Activated gamma-delta T cell treated with anti-CD3 and anti-CD28 coated beads, Interleukin-2, amount 50 U/mL, for 16 hours (primary cell): ENCODE results near the gene RAD51B.

Experiments used
- DNase-seq: peaks from one replicate; pipeline ENCODE4 v3.0.0-alpha.2; 2020; ENCODE audit warnings: low read depth

The RAD51B gene

GRCh38 chr14:68509188-68509983 is 689.8 kb downstream of the RAD51B start:
- no peak for DNase-seq

DNA sequence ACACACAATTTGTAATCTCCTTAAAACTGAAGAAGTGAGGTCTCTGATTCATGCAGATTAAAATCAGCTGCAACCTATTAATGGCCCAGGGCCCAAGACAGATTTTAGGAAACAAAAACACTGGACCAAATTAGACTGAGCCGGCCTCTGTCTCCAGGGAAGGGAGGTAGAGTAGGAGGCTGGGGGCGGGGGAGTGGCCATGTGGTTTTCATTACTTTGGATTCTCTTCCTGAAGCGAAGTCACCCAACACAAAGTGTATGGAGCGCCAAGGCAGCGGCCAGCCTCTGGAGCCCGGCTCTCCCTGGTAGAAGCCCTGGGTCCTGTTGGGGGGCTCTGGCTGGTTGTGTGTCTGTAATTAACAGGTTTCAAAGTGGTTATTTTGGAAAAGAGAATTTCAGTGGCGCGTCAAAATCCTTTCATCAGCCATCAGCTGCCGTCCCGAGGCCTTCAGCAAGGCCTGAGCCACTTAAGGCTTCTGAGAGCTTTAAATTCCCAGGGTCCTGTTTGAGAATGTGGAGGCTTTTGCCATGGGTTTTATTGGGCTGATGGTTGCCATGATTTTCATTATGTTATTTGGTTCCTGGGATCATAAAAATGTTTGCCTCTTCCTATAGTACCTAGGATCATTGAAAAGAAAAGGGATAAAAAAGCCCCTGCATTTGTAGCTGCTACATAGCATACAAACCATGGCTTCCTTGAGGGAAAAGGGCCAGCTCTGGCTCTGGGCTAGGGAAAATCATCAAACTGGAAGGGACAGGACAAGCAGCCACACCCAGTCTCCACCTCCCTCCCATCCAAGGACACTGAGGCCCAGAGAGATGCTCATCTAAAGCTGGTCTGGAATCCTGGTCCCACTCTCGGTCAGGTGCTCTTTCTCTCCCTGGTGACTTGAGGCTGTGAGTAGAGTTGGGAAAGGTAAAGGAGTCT is 690.9 kb downstream of the RAD51B start:
- DNase-seq, result no peak

DNA sequence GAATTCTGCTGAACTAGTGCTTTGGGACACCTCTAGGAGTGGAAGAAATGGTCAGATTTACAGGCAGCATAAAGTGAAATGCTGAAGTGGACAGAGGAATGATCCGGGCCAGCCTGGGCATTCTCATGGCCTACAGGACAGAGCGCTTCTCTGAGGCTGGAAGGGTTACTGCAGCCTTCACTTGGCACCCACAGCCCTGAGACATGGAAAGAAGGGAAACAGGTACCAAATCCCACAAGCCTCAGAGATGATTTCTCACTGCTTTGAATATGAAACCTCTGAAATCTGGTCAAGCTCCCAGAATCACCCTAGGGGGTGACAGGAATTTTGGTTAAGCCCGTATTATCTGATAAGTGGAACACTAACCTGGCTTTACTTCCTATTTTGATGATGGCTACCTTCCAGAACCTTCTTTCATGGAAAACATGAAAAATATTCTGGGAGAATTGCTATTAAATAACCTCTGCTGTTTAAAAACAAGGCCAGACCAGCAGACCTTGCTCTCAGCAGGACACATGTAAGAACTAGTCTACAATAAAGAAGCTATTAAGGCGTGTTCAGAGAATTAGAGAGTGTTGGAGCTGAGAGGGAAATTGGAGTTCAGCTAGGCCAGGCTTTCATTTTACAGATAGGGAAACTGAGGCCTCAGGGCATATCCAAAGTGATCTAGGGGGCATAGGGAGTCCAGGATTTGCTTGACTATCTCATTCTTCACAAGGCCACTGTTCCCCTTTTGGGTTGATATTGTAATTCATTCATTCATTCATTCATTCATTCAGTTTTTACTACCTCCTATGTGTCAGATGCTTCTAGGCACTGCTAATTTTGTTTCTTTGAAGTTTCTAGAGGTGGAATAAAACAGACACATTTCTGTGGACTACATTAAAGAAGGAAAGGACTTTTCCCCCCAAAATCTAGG is 691.8 kb downstream of the RAD51B start:
- no peak for DNase-seq

GRCh38 chr14:68512088-68512487 is 692.5 kb downstream of the RAD51B start:
- no peak for DNase-seq

DNA sequence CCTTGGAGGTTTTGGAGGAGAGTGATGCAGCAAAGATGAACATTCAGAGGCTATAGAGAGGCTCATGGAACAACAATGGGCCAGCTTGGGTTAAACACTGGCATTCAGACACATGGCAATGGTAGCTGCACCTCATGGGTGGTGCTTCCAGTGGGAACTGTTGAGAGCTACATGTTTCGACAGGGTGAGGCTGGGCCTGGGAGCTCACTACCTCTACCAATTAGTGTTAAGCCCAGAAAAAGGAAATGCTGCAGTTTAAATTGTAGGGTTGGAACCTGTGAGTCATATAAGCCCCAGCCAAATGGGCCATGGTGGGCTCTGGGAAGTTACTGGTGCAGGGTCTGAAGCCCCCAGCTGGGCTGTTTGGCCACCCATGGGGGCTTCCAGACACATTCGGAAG is 693.6 kb downstream of the RAD51B start:
- no peak for DNase-seq

DNA sequence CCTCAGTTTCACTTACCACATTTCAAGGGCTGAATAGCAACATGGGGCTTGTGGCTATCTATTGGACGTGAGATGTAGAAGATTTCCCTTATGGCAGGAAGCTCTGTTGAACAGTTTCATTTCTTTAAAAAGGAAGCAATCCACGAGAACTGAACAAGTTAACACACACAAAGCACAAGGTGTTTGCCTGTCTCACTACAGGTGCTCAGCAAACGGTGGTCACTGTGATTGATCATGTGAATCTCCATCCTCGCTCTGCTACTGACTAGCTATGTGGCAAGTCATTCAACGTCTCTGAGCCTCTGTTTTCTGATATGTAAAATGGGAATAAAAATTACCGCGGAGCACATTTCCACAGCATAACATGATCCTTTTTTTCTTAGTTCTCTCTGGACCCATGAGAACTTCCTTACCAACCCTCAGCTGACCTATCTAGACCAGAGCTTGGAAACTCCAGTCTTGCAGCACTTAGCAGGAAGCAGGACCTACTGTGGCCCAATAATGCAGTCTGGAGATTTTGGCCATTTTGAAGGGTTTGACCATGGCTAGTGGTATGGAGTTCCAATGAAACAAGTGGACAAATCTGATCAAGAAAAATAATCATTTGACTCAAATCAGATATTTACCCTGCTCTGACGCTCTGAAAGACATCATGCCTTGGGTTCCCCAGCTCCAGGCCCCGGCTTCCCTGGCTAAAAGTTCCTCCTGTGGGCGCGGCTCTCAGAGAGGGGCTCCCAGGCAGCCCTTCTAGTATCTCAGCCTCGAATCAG is 694.4 kb downstream of the RAD51B start:
- no peak for DNase-seq

- DNase-seq, result no peak
These were observed 695.1 kb downstream of the RAD51B start for GRCh38 chr14:68514608-68515194.

DNA sequence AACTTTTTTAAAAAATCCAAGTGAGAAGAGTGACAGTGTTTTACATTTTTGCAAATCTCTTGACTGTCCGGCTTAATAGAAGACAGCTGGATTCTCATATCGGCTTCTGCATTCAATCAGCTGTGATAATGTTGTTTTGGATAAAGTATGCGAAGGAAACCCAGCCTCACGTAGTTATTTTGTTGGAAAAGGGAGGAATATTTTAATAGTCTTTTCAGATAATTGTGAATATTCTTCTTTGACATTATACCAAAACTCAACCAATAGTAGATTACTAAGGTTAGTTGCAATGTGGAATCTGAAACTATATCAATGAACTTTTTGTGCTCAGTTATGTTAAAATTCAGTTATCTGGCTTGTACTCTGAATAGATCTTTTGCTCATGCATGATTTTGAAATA is 696.8 kb downstream of the RAD51B start:
- no peak for DNase-seq

GRCh38 chr14:68518166-68518565 is 698.6 kb downstream of the RAD51B start:
- DNase-seq, result no peak

DNA sequence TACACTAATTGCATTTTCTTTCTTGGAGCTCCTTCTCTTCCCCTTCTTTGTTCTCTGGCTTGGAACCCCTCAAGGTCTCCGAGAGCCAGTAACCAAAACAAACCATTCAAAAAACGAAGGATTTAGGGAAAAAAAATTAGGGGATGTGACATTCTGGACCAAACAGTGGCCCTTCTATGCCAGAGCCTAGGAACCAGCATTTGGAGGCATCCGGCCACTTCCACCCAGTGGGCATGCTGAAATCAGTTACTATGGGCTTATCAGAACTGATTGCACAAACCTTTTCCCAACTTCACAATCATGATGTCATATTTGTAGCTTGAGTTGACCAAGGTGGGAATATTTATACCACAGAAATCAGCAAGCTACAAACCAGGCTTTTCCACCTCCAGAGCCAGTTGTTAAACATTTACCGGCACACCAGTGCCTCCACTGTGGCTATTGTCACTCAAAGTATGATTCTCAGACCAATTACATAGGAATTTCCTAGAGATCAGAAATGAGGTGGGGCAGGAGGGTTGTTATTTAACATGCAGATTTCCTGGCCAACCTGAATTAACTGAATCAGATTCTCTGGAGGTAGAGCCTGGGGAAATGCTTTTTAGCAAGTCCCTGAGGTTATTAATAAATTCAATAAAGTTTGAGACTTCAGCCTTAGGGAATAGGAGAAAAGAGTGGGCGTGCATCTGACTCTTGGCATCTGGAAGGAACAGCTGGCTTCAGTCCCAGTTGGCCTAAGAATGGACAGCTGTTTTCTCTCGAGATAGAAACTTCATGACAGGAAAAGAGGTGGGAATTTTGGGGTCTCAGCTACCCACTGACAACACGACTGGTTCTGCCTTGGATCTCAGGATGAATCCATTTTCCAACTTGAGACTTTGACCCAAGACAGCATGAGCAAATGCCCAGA is 699.4 kb downstream of the RAD51B start:
- DNase-seq, result no peak

DNA sequence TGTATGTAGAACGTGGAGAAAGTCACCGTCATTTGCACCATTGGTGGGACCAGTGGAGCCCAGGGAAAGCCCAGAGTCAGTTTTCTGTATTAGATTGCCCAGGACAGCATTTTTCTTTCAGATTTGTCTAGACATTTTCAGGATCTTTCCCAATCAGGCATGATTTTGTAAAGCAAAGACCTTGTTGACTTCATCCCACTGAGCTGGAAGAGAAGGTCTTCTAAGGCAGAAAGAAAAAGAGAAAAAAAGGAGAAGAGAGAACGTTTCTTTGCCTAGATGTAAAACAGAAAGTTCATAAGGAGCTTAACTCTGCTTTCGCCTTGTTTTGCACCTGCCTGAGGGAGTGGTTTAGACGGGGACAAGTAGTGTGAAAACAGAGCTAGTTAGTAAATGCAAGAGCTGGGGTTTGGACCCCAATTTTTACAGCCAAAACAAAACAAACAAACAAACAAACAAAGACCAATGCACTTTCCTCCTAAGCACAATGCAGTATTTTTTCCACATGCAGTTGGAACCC is 700.1 kb downstream of the RAD51B start:
- no peak for DNase-seq

DNA sequence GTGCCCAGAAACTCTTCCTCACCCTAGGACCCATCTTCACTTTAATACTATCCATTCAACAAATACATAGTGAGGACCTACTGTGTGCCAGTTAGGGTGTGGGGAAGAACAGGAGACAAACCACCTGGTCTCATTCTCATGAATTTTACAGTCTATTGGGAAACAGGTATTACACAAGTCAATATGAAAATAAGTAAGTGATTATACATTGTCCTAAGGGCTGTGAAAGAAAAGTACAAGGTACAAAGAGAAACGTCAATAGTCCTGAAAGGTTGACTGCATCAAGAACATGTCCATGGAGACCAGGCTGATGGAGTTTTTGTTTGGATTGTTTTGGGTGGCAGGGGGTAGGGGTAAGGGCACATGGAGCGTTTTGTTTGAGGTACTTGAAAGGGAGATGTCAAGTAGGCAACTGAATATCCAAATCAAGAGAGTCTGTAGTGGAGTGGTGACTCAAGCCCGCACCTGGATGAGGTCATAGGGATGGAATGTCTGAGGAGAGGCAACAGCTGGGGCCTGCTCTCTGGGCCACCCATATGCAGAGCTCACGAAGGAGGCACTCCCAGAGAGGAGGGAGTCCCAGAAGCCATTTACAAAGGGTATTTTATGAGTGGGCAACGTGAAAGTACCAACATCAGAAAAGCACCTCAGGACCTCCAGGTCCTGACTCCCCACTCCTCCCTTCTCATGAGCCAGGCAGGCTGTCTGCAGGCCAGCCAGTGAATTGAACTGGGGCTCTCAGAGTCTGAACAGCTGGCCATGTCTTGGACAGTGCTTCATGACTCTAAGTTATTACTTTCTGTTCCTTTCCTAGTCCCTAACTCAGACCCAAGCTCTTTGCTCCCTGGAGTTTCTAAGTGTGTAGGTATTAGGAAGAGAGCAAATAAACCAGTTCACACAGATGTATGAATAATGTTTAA is 701.3 kb downstream of the RAD51B start:
- DNase-seq, result no peak

DNA sequence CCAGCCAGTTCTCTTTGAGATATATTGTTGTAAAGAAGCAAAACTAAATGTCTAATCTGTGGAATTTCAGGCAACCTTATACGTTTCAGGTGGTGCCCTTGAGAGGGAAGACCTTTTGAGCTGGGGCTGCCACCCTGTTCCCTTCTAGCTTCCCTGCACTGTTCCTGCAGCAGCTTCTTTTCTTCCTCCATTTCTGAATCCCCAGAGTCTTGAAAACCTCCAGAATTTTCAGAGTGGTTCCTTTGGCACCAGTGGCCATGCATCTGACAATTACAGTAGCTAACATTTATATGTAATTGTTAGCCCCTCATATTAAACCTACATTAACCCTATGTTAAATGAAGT is 702.0 kb downstream of the RAD51B start:
- no peak for DNase-seq

- DNase-seq, result no peak
These were observed 702.5 kb downstream of the RAD51B start for GRCh38 chr14:68521961-68522509.

GRCh38 chr14:68522510-68523325 is 703.1 kb downstream of the RAD51B start:
- no peak for DNase-seq

DNA sequence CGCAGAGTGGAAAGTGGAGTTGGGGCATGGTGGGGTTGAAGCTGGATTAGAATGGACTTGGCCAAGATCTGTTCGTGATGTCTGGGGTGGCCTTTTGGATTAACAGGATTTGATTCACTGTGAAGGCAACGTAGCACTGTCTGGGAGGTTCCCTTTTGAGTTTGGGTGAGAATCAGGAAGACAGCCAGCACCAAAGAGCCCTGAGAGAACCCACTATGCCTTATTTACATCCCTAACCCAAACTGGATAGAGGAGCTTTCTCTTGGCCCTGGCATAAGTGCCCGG is 703.7 kb downstream of the RAD51B start:
- no peak for DNase-seq

DNA sequence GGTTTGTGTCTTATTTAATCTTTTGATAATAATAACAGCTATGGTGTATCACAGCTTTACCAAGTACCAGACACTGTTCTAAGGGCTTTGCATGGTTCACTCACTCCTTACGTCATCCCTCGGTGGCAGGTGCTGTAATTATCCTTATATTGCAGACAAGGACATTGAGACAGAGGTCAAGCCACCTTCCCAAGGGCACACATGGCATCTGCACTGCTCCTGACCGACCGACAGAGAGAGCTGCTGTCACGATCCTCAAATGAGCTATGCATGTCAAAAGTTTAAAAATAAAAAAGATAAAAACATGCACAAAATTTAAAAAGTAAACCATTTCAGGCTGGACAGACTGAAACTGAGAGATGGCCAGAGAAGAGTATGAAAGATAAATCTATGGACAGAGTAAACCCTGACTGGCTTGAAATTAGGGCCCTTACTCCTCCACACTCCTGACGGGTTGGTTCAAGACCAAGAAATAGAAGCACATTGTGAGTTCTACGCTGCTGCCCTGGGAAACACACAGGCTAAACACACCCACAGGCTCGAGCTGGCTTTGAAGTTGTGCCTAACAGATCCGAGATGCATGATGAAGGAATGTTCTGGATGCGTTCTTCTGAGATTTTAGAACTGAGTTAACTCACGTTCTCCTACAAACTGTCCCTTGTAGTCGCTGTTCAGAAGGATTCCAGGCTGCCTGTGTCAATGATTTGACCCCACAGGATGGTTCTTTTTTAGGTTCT is 704.6 kb downstream of the RAD51B start:
- DNase-seq, result no peak
